ENCODE results near the gene PSMA2. TPM values are rescaled to one million over a fixed set of nuclear protein-coding genes. Genes with fewer than 3 reads are reported as not detected.
"Not testable (repeated sequence)": the region's sequence is repeated elsewhere in the genome, so short reads cannot be mapped to it uniquely, and the experiment has no call there.

Gene PSMA2
- total RNA-seq, 1 experiment from 2014 or later = 172 TPM

DNA sequence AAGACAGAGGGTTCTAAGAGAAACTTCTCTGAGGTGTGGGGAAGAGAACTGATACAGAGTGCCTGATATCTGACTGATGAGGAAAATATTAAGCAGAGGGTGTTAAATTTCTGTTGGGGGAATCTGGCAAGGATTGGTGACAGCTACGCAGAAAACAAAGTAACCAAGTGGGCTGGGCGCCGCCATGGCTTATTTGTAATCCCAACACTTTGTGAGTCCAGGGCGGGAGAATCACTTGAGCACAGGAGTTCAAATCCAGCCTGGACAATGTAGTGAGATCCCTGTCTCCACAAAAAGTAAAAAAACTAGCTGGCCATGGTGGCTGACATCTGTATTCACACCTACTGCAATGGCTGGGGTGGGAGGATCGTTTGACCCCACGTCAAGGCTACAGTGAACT lies 18.0 kb downstream of the PSMA2 start:
- DNase-seq (ENCODE audit: low read depth) = no peak
- in situ Hi-C loops (cut with HindIII; ENCODE audit: low pct_unique_long_range_greater_than_20kb, low sequenced_read_pairs) = no loop called here

DNA sequence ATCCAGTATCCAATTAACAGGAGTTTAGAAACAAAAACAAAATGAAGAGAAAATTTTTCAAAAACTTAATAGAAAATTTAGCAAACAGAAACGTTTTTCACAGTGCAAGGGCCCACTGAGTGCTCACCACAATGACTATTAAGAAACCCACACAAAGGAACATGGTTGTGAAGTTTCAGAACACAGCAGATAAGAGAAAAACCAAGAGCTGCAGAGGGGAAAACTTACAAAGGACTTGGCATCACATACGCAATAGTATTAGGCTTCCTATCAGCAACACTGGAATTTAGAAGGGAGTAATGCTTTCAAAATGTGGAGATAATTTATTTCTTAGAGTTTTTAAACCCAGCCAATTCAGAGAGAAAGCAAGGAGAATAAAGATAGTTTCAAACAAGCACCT lies 18.4 kb downstream of the PSMA2 start:
- no peak for DNase-seq (ENCODE audit: low read depth)
- in situ Hi-C loops (cut with HindIII; ENCODE audit: low pct_unique_long_range_greater_than_20kb, low sequenced_read_pairs) = no loop called here

DNA sequence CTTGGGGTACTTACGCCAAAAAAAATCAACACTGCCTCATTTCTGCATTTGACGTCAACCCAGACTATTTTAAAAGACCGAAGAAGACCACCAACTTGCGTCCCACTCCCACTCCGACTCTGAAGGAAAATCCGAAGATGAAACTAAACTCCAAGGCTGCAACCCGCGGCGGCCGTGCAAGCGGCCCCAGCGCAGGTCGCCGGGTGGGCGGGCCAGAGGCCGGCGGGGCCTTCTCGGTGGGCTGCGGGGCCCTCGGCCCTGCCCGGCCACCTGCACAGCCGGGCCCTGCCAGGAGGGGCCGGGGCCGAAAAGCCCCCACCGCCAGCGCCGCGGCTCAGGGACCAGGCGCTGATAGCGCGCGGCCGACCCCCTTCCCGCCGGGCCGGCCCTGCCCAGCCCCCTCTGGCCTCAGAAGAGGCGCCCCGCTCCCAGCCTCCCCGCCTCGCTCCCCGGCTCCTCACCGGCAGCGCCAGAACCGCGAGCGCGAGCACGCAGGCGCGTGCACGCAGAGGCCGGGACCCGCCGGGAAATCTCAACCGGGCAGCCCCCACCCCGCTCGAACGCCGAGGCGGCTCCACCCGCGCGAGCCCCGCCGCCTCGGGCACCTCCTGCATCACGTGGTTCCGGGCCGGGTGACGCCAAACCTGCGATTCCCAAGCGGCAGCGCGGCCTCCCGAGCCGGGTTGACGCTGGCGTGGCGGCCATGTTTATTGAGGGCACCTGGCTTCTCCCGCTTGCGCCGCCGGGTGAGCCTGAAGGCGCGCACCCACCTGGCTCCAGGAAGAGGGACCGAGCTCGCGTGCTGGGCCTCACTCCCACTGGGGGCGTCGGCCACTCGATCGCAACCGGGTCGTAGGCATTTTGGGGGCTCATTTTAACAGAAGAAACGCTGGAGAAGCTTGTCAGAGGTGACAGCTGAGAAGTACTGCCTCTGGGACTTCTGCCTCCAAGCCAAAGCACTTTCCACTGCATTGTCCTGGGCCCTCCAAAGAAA lies 20.2 kb downstream of the PSMA2 start, which contains the start of gene C7orf25:
Gene C7orf25, minus strand, starts transcription at position 617 of the 994 bp plus-strand sequence. CDS start 1,170 bp downstream, outside the sequence.
- in situ Hi-C loops (cut with HindIII; ENCODE audit: low pct_unique_long_range_greater_than_20kb, low sequenced_read_pairs) = no loop called here
- peak; percentile 94 for DNase-seq (ENCODE audit: low read depth)

DNA sequence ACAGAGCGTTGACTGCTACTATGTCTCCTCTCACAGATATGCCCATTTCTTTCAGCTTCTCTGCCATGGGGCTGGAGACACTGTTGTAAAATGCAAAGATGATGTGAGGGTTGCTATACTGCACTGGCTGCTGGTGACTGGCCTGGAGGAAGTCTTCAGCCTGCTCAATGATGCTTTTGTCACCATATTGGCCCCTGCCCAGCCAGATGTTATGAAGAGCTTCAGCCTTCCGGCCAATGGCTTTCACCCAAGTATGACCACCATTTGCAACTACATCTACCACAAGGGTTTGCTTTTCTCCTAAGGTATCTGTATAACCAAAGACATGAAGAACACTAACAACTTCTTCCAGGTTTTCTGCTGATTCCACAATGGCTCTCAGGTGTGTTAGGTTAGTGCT lies 21.7 kb downstream of the PSMA2 start:
- no peak for DNase-seq (ENCODE audit: low read depth)
- in situ Hi-C loops (cut with HindIII; ENCODE audit: low pct_unique_long_range_greater_than_20kb, low sequenced_read_pairs) = no loop called here

DNA sequence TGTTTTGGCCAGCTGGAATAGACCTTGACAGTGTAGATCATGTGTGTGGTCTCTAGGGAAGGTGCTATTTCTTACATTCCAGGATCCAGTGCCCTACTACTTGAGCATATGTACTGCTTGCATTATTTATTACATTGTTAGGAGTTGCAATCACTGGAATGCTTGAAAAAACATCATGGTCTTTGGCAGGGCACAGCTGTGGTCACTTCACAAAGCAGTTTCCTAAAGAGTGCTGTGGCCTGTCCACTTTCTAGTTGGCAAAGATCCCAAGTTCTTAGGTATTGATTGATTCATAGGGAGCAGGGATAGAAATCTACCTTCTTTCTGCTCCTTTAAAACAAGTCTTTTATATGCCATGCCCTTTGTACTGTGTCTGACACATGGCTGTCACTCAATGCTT lies 24.7 kb downstream of the PSMA2 start:
- in situ Hi-C loops (cut with HindIII; ENCODE audit: low pct_unique_long_range_greater_than_20kb, low sequenced_read_pairs) = no loop called here
- DNase-seq (ENCODE audit: low read depth) = no peak

DNA sequence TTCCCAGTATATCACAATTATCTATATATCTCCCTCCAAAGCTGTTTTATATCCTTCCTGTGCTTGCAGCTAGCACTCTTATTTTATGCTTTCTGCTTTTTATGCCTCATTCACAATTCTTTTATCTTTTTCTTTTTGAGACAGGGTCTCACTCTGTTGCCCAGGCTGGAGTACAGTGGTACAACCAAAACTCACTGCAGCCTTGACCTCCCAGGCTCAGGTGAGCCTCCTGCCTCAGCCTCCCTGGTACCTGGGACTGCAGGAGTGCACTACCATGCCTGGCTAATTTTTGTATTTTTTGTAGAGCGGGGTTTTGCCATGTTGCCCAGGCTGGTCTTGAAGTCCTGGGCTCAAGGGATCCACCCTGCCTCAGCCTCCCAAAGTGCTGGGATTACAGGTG lies 25.8 kb downstream of the PSMA2 start:
- in situ Hi-C loops (cut with HindIII; ENCODE audit: low pct_unique_long_range_greater_than_20kb, low sequenced_read_pairs) = no loop called here
- no peak for DNase-seq (ENCODE audit: low read depth)

DNA sequence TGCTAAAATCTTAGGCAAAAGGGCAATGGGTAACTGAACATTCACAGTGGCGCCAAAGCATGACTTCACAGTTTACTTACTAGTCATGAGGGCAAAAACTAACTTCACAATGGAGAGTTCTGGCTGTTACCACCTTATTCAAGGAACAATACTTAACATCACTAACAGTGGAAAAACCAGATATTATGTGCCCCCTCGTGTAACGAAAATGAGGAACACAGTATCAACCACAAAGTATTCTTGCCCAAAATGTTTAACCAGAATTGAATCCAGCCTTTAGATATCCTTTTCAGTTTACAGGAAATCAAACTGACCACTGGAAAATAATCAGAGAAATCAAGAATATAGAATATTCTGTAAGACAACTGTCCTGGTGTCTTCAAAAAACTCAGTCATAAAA lies 29.6 kb downstream of the PSMA2 start:
- DNase-seq (ENCODE audit: low read depth) = no peak
- in situ Hi-C loops (cut with HindIII; ENCODE audit: low pct_unique_long_range_greater_than_20kb, low sequenced_read_pairs) = no loop called here

DNA sequence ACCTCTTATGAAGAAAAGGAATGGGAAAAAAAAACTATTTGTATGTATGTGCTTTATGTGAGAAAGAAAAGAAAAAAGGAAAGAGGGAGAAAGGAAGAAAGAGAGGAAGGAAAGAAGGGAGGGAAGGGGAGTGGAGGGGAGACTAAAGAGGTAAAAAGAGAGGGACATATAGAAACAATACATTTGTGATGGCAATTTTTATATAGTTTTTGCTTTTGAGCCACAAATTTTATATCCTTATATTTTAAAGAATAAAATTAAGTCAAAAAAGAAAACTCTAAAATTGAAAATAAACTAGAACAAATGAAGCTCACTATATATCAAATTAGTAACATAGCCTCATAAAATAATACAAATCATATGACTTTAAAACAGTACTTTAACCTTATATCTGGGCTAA lies 31.1 kb downstream of the PSMA2 start:
- DNase-seq (ENCODE audit: low read depth) = no peak
- in situ Hi-C loops (cut with HindIII; ENCODE audit: low pct_unique_long_range_greater_than_20kb, low sequenced_read_pairs) = no loop called here

DNA sequence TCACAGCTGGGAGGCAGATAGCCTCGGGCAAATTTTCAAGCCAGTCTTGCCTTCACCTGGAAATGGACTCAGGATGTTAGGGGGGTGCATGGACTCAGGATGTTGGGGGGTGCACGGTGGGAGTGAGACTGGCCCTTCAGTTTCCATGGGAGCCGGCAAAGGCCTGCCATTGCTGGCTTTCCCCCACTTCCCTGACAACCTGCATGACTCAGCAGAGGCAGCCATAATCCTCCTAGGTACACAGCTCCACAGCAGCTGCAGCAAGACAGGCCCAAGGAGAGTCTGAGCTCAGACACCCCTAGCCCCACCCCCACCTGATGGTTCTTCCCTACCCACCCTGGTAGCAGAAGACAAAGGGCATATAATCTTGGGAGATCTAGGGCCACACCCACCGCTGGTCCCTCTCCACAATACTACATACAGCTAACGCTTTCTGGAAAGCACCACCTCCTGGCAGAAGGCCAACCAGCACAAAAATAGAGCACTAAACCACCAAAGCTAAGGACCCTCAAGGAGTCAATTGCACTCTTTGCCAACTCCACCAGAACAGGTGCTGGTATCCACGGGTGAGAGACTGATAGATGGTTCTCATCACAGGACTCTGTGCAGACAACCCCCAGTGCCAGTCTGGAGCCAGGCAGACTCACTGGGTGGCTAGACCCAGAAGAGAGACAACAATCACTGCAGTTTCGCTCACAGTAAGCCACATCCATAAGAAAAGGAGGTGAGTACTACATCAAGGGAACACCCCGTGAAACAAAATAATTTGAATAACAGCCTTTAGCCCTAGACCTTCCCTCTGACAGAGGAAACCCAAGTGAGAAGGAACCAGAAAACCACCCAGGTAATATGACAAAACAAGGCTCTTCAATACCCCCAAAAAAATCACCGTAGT lies 38.4 kb downstream of the PSMA2 start:
- no peak for DNase-seq (ENCODE audit: low read depth)
- in situ Hi-C loops (cut with HindIII; ENCODE audit: low pct_unique_long_range_greater_than_20kb, low sequenced_read_pairs) = no loop called here

DNA sequence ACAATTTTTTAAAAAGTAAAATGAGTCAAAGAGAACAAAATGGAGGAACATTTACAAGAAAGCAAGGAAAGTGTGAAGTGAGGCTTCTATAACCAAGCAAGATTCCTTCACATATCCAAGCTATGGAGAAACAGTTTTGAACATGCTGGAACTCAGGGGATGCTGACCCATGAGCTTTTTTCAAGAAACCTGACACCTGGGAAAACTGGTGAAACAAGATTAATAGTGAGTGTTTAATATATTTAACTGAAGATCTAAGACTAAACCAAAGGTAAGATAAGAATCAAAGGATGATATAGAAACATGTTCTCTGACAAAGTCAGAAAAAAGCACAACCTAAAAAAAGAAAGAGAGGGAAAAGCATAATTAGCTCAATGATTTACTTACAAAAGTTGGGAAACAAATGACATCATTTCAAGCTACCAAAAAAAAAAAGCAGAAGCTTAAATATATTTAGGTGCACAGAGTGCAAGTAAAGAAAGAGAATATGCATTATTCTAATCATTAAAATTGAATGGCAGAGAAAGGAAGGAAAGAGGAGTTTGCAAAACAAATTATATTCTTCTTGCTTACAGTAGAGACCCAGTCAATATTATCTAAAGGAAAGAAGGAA lies 45.0 kb downstream of the PSMA2 start:
- in situ Hi-C loops (cut with HindIII; ENCODE audit: low pct_unique_long_range_greater_than_20kb, low sequenced_read_pairs) = no loop called here
- no peak for DNase-seq (ENCODE audit: low read depth)

DNA sequence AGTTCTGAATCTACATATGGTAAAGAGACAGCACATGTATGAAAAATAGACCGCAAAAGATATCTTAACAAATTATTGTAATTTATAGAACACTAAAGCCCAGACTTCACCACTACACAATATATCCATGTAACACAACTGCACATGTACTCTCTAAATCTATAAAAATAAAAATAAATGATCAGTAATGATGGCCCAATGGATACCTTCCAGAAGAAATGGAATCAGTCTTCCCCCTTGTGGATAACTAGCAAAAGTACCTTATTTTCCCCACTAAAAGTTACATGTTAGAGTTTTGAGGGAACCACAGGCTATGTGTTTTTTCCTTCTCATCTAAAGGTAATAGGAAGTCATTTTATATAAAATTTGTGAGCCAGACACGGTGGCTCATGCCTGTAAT lies 45.8 kb downstream of the PSMA2 start:
- in situ Hi-C loops (cut with HindIII; ENCODE audit: low pct_unique_long_range_greater_than_20kb, low sequenced_read_pairs) = no loop called here
- DNase-seq (ENCODE audit: low read depth) = peak; percentile 36

DNA sequence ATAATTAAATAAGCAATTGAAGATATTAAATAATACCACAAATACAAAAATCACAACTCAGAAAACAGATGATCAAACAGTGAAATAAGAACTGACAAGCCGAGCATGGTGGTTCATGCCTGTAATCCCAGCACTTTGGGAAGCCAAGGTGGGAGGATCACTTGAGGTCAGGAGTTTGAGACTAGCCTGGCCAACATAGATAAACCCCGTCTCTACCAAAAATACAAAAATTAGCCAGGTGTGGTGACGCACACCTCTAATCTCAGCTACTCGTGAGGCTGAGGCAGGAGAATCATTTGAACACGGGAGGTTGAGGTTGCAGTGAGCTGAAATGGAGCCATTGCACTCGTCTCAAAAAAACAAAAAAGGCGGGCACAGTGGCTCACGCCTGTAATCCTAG lies 46.8 kb downstream of the PSMA2 start:
- DNase-seq (ENCODE audit: low read depth); in situ Hi-C loops (cut with HindIII; ENCODE audit: low pct_unique_long_range_greater_than_20kb, low sequenced_read_pairs): not testable (repeated sequence)

DNA sequence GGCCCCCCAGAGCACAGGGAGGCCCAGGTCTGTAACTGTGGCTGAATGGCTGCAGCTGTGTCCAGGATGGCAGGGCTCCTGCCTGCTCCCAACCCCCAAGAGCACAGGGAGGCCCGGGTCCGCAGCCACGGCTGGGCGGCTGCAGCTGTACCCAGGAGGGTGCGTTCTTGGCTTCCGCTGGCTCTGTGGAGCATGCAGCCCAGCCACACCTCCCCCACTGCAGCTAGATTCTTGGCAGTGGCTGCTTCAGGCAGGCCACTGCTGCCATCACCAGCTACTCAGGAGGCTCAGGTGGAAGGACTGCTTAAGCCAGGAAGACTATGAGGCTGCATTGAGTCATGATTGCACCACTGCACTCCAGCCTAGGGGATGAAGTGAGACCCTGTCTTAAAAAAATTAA lies 48.0 kb downstream of the PSMA2 start:
- peak; percentile 59 for DNase-seq (ENCODE audit: low read depth)
- in situ Hi-C loops (cut with HindIII; ENCODE audit: low pct_unique_long_range_greater_than_20kb, low sequenced_read_pairs) = no loop called here

DNA sequence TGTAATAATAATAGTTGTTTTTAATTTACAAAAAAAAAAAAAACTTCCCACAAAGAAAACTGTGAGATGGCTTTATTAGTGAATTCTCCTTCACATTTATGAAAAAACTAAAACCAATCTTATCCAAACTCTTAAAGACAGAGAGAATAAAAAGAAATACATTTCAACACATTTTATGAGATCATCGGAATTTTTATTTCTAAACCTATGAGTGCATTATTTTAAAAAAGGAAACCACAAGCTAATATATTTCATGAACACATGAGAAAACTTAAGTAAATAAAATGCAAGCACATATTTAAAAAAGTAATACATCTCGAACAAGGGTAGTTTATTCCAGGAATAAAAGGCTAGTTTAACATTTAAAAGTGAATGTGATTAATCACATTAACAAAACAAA lies 51.6 kb downstream of the PSMA2 start:
- DNase-seq (ENCODE audit: low read depth) = no peak
- in situ Hi-C loops (cut with HindIII; ENCODE audit: low pct_unique_long_range_greater_than_20kb, low sequenced_read_pairs) = no loop called here

DNA sequence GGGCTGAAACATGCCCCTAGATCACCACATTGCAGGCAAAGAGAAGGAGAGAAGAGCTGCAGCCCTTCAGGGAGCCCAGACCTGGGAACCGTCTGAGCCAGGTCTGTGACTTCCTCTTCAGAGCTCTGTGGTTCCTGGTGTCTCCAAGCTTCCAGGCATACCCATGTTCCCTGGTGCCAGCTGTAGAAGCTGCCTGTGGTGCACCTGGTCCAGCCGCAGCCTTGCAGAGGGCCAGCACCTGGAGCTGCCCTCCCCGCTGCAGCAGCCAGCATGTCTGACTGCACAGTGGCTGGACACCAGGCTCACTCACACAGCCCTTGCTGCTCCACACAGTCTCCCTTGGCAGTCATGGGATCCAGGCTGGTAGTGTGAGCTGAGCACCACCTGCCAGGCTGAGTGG lies 53.7 kb downstream of the PSMA2 start:
- in situ Hi-C loops (cut with HindIII; ENCODE audit: low pct_unique_long_range_greater_than_20kb, low sequenced_read_pairs) = no loop called here
- no peak for DNase-seq (ENCODE audit: low read depth)

DNA sequence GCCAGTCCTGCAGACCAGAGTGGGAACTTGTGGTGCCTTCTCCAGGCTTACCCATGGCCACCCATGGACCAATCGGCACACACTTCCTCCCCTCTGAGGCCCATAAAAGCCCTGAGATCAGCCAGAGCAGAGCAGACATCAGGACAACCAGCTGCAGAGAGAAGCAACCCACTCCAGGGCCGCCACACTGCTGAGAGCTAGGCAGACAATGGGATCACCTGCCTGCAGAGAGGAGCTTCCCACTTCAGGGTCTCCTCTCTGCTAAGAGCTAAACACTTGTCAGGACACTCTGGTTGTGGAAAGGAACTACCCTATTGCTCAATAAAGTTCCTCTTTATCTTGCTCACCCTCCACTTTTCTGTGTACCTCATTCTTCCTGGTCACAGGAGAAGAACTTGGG lies 54.1 kb downstream of the PSMA2 start:
- in situ Hi-C loops (cut with HindIII; ENCODE audit: low pct_unique_long_range_greater_than_20kb, low sequenced_read_pairs) = no loop called here

DNA sequence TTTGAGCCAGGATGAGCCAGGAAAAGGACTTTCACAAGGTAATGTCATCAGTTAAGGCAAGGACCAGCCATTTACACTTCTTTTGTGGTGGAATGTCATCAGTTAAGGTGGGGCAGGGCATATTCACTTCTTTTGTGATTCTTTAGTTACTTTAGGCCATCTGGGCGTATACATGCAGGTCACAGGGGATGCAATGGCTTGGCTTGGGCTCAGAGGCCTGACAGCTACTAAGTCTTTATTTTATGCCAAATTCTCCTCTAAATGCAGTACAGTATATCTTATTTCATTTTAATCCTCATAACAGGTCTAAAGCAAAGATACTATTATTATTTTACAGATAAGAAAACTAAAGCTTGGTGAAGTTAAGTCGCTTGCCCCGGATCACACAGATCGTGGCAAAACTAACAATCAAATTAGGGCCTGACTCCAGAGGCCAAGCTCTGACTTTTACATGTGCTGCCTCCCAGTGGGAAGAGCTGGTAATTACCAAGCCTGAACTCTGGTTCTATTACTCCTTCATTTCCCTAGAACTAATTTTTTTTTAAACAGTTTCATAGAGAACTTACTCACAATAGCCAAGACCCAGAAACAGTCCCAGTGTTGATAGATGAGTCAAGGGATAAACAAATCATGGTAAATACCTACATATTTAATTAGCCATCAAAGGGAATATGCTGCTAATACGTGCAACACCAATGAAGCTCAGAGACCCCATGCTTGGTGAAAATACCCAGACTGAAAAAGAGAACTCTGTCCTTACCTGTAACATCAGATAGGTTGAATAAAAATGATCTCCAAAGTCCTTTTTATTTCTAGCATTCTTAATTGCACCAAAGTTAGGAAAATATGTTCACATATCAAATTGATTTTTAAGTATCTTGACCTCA lies 55.5 kb downstream of the PSMA2 start:
- in situ Hi-C loops (cut with HindIII; ENCODE audit: low pct_unique_long_range_greater_than_20kb, low sequenced_read_pairs) = no loop called here
- DNase-seq (ENCODE audit: low read depth) = peak; percentile 43

More for the DNA sequence above, 54.1 kb downstream of the PSMA2 start:
- DNase-seq (ENCODE audit: low read depth) = no peak

Data from Caki2 (cell line).